Retinal pigment epithelial cell (primary cell): ENCODE data around the gene MRRF.

Experiments used
- DNase-seq: peaks from one replicate; pipeline ENCODE4 v3.0.0-alpha.2; 2010; ENCODE audit warnings: low read depth
- H3K4me3 ChIP-seq: 2 replicates; pipeline ENCODE4 v1.5.1; 2011; ENCODE audit warnings: mild to moderate bottlenecking, low read length, control low read depth, moderate library complexity
- CTCF ChIP-seq: conservative IDR thresholded peaks from 2 replicates; pipeline ENCODE4 v1.5.1; 2011; ENCODE audit warnings: low read depth, low read length, control low read depth, inconsistent platforms

MRRF gene

GRCh38 chr9:122332083-122332482 lies 67.4 kb downstream of the MRRF start:
- no peak for DNase-seq
- no peak overlapping the region for H3K4me3 ChIP-seq
- no peak for TF ChIP-seq CTCF

- no peak for DNase-seq
- H3K4me3 ChIP-seq = no peak overlapping the region
- TF ChIP-seq CTCF = no peak
Measured at GRCh38 chr9:122332644-122333043, 68.0 kb downstream of the MRRF start.

GRCh38 chr9:122333169-122333808 lies 68.6 kb downstream of the MRRF start:
- H3K4me3 ChIP-seq = no peak overlapping the region
- DNase-seq = no peak
- no peak for TF ChIP-seq CTCF

- peak; percentile 22 for DNase-seq
Measured at GRCh38 chr9:122334916-122335315, 70.2 kb downstream of the MRRF start.

GRCh38 chr9:122336189-122336588 lies 71.5 kb downstream of the MRRF start:
- no peak for DNase-seq
- TF ChIP-seq CTCF = no peak
- H3K4me3 ChIP-seq = no peak overlapping the region

More at GRCh38 chr9:122334916-122335315, 70.2 kb downstream of the MRRF start:
- no peak overlapping the region for H3K4me3 ChIP-seq
- no peak for TF ChIP-seq CTCF

GRCh38 chr9:122336866-122337555 lies 72.3 kb downstream of the MRRF start:
- no peak for DNase-seq
- TF ChIP-seq CTCF = no peak
- peak overlapping the region; percentile 11 for H3K4me3 ChIP-seq

GRCh38 chr9:122337556-122337929 lies 72.9 kb downstream of the MRRF start:
- TF ChIP-seq CTCF = no peak
- no peak overlapping the region for H3K4me3 ChIP-seq
- DNase-seq = no peak
